ENCODE data around the gene DSEL.

DSEL gene

GRCh38 chr18:67500522-67501205 lies 15.9 kb downstream of the DSEL start:
- DNase-seq (ENCODE audit: low spot score), result no peak

GRCh38 chr18:67496469-67496868 lies 20.1 kb downstream of the DSEL start:
- DNase-seq (ENCODE audit: low spot score), result no peak

GRCh38 chr18:67486534-67486933 lies 30.0 kb downstream of the DSEL start:
- DNase-seq (ENCODE audit: low spot score), result no peak

- DNase-seq (ENCODE audit: low spot score), result no peak
Measured at GRCh38 chr18:67485655-67486054, 30.9 kb downstream of the DSEL start.

GRCh38 chr18:67484458-67484857 lies 32.1 kb downstream of the DSEL start:
- DNase-seq (ENCODE audit: low spot score), result no peak

GRCh38 chr18:67483952-67484351 lies 32.6 kb downstream of the DSEL start:
- DNase-seq (ENCODE audit: low spot score), result no peak

- no peak for DNase-seq (ENCODE audit: low spot score)
Measured at GRCh38 chr18:67483237-67483636, 33.3 kb downstream of the DSEL start.

- DNase-seq (ENCODE audit: low spot score), result no peak
Measured at GRCh38 chr18:67478249-67478648, 38.3 kb downstream of the DSEL start.

- no peak for DNase-seq (ENCODE audit: low spot score)
Measured at GRCh38 chr18:67477522-67477921, 39.0 kb downstream of the DSEL start.

- no peak for DNase-seq (ENCODE audit: low spot score)
Measured at GRCh38 chr18:67476585-67476984, 39.9 kb downstream of the DSEL start.

- DNase-seq (ENCODE audit: low spot score), result no peak
Measured at GRCh38 chr18:67475673-67476072, 40.8 kb downstream of the DSEL start.

GRCh38 chr18:67468038-67468437 lies 48.5 kb downstream of the DSEL start:
- DNase-seq (ENCODE audit: low spot score), result no peak

- DNase-seq (ENCODE audit: low spot score), result no peak
Measured at GRCh38 chr18:67467188-67467587, 49.3 kb downstream of the DSEL start.

- DNase-seq (ENCODE audit: low spot score), result no peak
Measured at GRCh38 chr18:67464499-67464898, 52.0 kb downstream of the DSEL start.

- no peak for DNase-seq (ENCODE audit: low spot score)
Measured at GRCh38 chr18:67463829-67464228, 52.7 kb downstream of the DSEL start.

GRCh38 chr18:67456711-67457110 lies 59.8 kb downstream of the DSEL start:
- no peak for DNase-seq (ENCODE audit: low spot score)

Measured in CD4-positive, alpha-beta T cell treated with Interleukin-15 for 4 hours (primary cell).